ENCODE measurements around the gene RAD51. TPM values are rescaled to one million over a fixed set of nuclear protein-coding genes. Genes with fewer than 3 reads are reported as not detected.

Gene RAD51
- polyA plus RNA-seq, 3 donors = 13.3 to 17.7 (median 14.9) TPM

DNA sequence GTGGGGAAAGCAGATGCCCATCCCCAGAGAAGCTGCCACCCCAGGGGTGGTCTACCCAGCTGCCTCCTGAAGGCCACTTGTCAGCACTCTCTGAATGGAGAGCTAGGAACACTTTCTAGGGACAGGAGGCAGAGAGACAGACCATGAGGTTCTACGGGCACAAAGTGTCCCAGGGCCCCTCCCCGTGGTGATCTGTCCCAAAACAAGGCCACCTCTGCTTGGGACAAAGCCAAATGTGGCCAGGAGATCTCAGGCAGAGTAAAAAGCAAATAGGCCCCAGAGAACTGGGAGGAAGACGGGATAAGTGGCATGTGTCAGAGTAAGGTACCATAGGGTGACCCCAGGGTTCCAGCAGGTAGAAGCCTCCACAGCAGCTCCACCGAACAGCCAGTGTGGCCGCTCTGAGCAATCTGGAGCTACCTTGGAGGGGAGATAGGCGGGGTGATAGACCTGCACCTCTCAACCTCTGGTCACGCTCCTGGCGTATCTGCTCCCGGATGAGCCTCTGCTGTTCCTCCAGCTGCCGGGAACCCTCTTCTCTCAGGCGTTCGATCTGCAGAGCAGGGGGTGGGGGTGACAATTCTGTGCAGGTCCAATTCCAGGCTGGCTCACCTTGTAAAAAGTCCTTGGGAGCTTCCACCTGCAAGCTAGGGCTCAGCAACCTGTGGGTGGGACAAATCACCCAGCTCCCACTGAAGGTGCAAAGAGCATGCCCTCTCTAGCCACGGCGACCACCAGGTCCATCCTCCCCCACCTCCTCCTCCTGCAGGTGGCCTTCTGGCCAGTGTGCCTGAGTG is 81.0 kb downstream of the RAD51 start:
- DNase-seq (ENCODE audit: low read depth in 3 of 3, low spot score in 2 of 3) = no peak

DNA sequence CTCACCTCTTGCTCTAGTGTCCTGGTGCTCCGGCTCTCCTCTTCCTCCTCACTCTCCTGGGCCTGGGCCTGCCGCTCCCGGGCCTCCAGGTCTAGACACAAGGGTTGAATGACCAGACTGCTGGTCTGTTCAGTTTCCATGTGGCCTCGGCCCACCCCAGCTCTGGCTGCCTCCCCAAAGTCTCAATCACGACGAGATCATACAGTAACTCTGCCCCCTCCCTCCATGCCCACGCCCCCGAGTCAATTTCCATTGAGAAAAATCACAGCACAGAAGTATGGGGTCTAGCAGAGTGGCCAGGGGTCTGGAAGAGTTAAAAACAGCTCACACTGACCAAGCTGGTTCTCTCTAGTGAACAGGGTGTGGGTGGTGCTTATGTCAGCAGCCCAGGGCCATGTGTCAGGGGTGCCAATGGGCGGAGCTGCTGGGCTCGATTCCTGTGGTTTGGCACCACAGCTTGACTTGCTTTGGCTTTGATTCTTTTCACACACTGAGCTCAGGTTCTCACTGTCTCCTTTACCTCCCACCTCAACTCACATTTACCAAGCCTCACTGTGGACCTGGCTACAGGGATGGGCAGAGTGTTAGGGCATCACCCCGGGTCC is 81.7 kb downstream of the RAD51 start:
- no peak for DNase-seq (ENCODE audit: low read depth in 3 of 3, low spot score in 2 of 3)

Other genes with a start within 250 kb of the RAD51 start
- gene CHST14, start 224.2 kb upstream of the RAD51 start, polyA plus RNA-seq (ENCODE audit: insufficient read length in 3 of 3) = 10 to 100 TPM; 30.6 to 33.2 (median 32.8) TPM
- gene CCDC32, start 130.1 kb upstream of the RAD51 start, polyA plus RNA-seq (ENCODE audit: insufficient read length in 3 of 3) = 10 to 100 TPM; 25.9 to 31.6 (median 29.9) TPM
- gene RPUSD2, start 125.9 kb upstream of the RAD51 start, polyA plus RNA-seq (ENCODE audit: insufficient read length in 3 of 3) = 10 to 100 TPM; 10.3 to 11.8 (median 10.3) TPM
- gene KNL1, start 100.9 kb upstream of the RAD51 start, polyA plus RNA-seq (ENCODE audit: insufficient read length in 3 of 3) = 10 to 100 TPM; 17.3 to 21.4 (median 18.6) TPM
- 10 to 100 TPM; 35.4 to 39.2 (median 38.7) TPM for gene RMDN3, start 60.1 kb downstream of the RAD51 start, polyA plus RNA-seq (ENCODE audit: insufficient read length in 3 of 3)
- 10 to 100 TPM; 31.9 to 44.8 (median 36.3) TPM for gene GCHFR, start 68.9 kb downstream of the RAD51 start, polyA plus RNA-seq (ENCODE audit: insufficient read length in 3 of 3)
- gene C15orf62, start 74.8 kb downstream of the RAD51 start, polyA plus RNA-seq (ENCODE audit: insufficient read length in 3 of 3) = 1 to 10 TPM; 1.7 to 1.9 (median 1.9) TPM
- 10 to 100 TPM; 25.7 to 27.9 (median 26.0) TPM for gene ZFYVE19, start 111.9 kb downstream of the RAD51 start, polyA plus RNA-seq (ENCODE audit: insufficient read length in 3 of 3)
- gene DNAJC17, start 112.3 kb downstream of the RAD51 start, polyA plus RNA-seq (ENCODE audit: insufficient read length in 3 of 3) = 10 to 100 TPM; 38.1 to 40.6 (median 38.5) TPM
- gene PPP1R14D, start 133.5 kb downstream of the RAD51 start, polyA plus RNA-seq (ENCODE audit: insufficient read length in 3 of 3) = under 1 TPM; 0.22 to 0.47 (median 0.42) TPM
- gene SPINT1, start 148.9 kb downstream of the RAD51 start, polyA plus RNA-seq (ENCODE audit: insufficient read length in 3 of 3) = 10 to 100 TPM; 60.3 to 71.1 (median 70.0) TPM
- gene RHOV, start 179.1 kb downstream of the RAD51 start, polyA plus RNA-seq (ENCODE audit: insufficient read length in 3 of 3) = 1 to 10 TPM; 1.4 to 1.7 (median 1.4) TPM
- gene VPS18, start 199.3 kb downstream of the RAD51 start, polyA plus RNA-seq (ENCODE audit: insufficient read length in 3 of 3) = 10 to 100 TPM; 15.9 to 17.7 (median 16.3) TPM
- gene DLL4, start 234.2 kb downstream of the RAD51 start, polyA plus RNA-seq (ENCODE audit: insufficient read length in 3 of 3) = 1 to 10 TPM; 6.6 to 9.1 (median 8.5) TPM